Nephron progenitor cell (in vitro differentiated cells): ENCODE data around the gene PARD3.
A peak's percentile ranks its signal among the peaks of the same experiment; 100 is the strongest.

ENCODE experiments used
- DNase-seq: peaks from one replicate; pipeline ENCODE4 v3.0.0; 2021
- H3K27ac Mint-ChIP-seq: 2 replicates; pipeline ENCODE4 v1.8.0; 2021; ENCODE audit warnings: mild to moderate bottlenecking, moderate library complexity, mixed read lengths
- H3K27me3 Mint-ChIP-seq: 2 replicates; pipeline ENCODE4 v1.8.0; 2021; ENCODE audit warnings: mild to moderate bottlenecking, low read depth, mixed read lengths; ENCODE audit not compliant: poor library complexity
- H3K36me3 Mint-ChIP-seq: 2 replicates; pipeline ENCODE4 v1.8.0; 2021; ENCODE audit warnings: low read depth, mixed read lengths
- H3K4me1 Mint-ChIP-seq: 2 replicates; pipeline ENCODE4 v1.8.0; 2021; ENCODE audit warnings: mixed read lengths
- H3K4me3 Mint-ChIP-seq: 2 replicates; pipeline ENCODE4 v1.8.0; 2021; ENCODE audit warnings: mild to moderate bottlenecking, moderate library complexity, mixed read lengths
- H3K9me3 Mint-ChIP-seq: 2 replicates; pipeline ENCODE4 v1.8.0; 2021; ENCODE audit warnings: mild to moderate bottlenecking, moderate library complexity, mixed read lengths
- TF ChIP-seq, protein P1 (sequence below): fragments of 200-600 bp; sonication (generic); IDR thresholded peaks from 2 replicates; pipeline ENCODE4 v1.5.0; 2021; ENCODE audit warnings: antibody characterized with exemption

PARD3 gene

GRCh38 chr10:34537629-34538231 is 277.4 kb downstream of the PARD3 start:
- Mint-ChIP-seq H3K4me3 (no peak overlapping the region), H3K27me3 (peaks cover 3% of the 10 kb centered on the region)

GRCh38 chr10:34535872-34536271 is 279.2 kb downstream of the PARD3 start:
- H3K4me3 Mint-ChIP-seq: no peak overlapping the region
- H3K9me3 Mint-ChIP-seq: peaks cover 39% of the 10 kb centered on the region
- H3K27ac Mint-ChIP-seq: no peak overlapping the region
- TF ChIP-seq, protein P1, sequence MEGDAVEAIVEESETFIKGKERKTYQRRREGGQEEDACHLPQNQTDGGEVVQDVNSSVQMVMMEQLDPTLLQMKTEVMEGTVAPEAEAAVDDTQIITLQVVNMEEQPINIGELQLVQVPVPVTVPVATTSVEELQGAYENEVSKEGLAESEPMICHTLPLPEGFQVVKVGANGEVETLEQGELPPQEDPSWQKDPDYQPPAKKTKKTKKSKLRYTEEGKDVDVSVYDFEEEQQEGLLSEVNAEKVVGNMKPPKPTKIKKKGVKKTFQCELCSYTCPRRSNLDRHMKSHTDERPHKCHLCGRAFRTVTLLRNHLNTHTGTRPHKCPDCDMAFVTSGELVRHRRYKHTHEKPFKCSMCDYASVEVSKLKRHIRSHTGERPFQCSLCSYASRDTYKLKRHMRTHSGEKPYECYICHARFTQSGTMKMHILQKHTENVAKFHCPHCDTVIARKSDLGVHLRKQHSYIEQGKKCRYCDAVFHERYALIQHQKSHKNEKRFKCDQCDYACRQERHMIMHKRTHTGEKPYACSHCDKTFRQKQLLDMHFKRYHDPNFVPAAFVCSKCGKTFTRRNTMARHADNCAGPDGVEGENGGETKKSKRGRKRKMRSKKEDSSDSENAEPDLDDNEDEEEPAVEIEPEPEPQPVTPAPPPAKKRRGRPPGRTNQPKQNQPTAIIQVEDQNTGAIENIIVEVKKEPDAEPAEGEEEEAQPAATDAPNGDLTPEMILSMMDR: no peak
- H3K27me3 Mint-ChIP-seq: peaks cover 3% of the 10 kb centered on the region
- peaks cover 45% of the 10 kb centered on the region for H3K36me3 Mint-ChIP-seq
- DNase-seq: no peak
- peaks cover 32% of the 10 kb centered on the region for H3K4me1 Mint-ChIP-seq

More at GRCh38 chr10:34537629-34538231, 277.4 kb downstream of the PARD3 start:
- TF ChIP-seq, protein P1: no peak
- Mint-ChIP-seq H3K9me3 (peaks cover 21% of the 10 kb centered on the region), H3K4me1 (peaks cover 32% of the 10 kb centered on the region), H3K36me3 (peaks cover 27% of the 10 kb centered on the region), H3K27ac (peak overlapping the region; percentile 84)
- no peak for DNase-seq

GRCh38 chr10:34530778-34531177 is 284.3 kb downstream of the PARD3 start:
- Mint-ChIP-seq H3K27me3 (peaks cover 3% of the 10 kb centered on the region), H3K4me3 (no peak overlapping the region), H3K9me3 (peaks cover 36% of the 10 kb centered on the region), H3K27ac (no peak overlapping the region), H3K4me1 (peaks cover 35% of the 10 kb centered on the region), H3K36me3 (peaks cover 52% of the 10 kb centered on the region)
- TF ChIP-seq, protein P1: no peak
- no peak for DNase-seq

GRCh38 chr10:34528320-34528719 is 286.8 kb downstream of the PARD3 start:
- Mint-ChIP-seq H3K27me3 (no peaks in the 10 kb centered on the region), H3K27ac (peak overlapping the region; percentile 7), H3K36me3 (peaks cover 37% of the 10 kb centered on the region), H3K9me3 (peaks cover 22% of the 10 kb centered on the region), H3K4me1 (peaks cover 23% of the 10 kb centered on the region), H3K4me3 (no peak overlapping the region)
- TF ChIP-seq, protein P1: no peak
- DNase-seq: no peak

DNA sequence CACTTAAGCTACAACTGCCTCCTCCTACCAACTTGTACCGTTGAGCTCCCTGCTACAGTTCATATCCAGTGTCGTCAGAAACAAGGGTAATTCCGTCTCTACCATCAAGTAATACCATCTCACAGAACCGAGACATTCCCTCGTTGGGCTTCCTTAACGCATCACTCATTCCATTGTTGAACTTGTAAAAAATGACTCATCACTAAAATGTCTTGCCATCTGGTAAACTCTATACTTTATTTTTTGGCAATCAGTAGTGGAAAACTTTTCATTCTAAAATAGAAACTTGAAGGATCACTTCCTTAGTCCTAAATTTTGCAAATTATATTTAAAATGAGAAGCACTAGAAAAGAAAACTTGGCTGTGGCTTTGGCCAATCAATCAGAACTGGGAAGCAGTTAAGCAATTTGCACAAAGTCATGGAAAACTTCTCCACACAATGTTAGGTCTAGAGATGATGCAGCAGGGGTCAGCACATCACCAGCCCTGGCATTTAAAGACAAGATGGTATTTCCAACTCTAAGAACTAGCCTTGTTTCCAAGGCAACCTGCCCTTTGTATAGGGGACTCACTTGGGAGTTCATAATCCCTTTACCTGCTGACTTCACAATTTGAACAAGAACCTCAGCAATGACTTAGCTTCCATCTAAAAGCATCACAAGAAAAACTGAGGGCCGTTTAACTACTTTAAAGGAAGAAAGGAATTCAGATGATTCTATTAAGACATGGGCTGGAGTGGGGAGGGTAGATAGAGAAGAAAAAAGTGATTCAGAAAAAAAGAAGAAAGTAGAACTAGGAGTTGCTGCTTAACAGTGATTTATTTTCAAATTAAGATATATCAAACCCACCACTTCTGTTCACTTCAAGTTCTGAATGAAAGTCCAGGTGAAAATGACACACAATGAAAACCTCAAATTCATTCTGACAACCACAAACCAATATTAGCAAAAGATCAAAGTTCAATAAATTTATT is 288.1 kb downstream of the PARD3 start:
- Mint-ChIP-seq H3K4me3 (no peak overlapping the region), H3K4me1 (peaks cover 28% of the 10 kb centered on the region), H3K27me3 (no peaks in the 10 kb centered on the region), H3K27ac (peak overlapping the region; percentile 52), H3K36me3 (peaks cover 25% of the 10 kb centered on the region), H3K9me3 (peaks cover 11% of the 10 kb centered on the region)
- TF ChIP-seq, protein P1: no peak
- no peak for DNase-seq
